CD4-positive, alpha-beta T cell treated with Interleukin-10 for 1 hour (primary cell): ENCODE measurements around the gene GOLPH3L.
A peak's percentile ranks its signal among the peaks of the same experiment; 100 is the strongest.
"Not testable (repeated sequence)": the region's sequence is repeated elsewhere in the genome, so short reads cannot be mapped to it uniquely, and the experiment has no call there.

Experiments used
- DNase-seq: peaks from one replicate; pipeline ENCODE4 v3.0.0-alpha.2; 2020

Gene GOLPH3L

DNA sequence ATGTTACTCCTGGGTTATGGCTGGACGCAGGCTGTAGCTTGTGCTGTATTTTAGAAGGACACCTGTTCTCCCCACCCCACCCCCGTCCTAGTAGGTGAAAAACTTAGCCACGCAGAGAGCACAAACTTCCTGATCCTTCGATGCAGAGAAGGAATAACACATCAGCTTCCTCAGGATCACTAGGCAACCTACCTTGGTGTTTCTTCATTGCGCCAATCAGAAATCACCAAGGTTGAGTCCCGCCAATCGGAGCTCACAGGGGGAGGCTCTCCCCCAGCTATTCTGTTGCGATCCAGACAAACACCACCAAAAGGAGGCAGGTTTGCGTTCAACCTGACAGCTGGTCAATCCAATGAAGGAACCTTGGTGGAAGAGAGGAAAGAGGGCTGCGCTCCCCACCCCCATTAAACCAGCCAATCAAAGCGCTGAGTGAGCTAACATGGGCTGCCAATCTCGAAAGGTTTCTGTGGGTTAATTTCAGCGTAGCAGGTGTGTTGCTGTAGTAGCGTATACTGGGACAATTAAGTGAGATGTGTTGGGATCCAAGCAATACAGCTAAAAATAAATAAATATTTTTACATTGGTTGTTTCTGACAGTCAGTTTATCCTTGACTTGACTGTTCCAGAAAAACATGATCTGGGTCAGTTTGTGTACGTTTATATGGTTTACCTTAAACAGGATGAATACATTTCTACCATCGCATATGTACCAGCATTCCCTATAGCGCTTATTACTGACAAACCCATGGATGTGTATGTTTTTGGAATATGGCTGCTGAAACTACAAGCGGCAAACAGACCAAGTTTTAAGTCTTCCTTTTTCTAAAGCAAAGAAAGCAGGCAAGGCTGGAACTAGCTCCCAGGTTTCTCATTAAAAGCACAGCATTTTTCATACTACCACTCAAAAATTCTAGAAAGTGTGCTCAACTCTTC, at the start of gene GOLPH3L:
Gene GOLPH3L, minus strand, starts transcription at position 160 of the 933 bp plus-strand sequence. CDS start 2,316 bp downstream, outside the sequence.
- DNase-seq = peak; percentile 96

DNA sequence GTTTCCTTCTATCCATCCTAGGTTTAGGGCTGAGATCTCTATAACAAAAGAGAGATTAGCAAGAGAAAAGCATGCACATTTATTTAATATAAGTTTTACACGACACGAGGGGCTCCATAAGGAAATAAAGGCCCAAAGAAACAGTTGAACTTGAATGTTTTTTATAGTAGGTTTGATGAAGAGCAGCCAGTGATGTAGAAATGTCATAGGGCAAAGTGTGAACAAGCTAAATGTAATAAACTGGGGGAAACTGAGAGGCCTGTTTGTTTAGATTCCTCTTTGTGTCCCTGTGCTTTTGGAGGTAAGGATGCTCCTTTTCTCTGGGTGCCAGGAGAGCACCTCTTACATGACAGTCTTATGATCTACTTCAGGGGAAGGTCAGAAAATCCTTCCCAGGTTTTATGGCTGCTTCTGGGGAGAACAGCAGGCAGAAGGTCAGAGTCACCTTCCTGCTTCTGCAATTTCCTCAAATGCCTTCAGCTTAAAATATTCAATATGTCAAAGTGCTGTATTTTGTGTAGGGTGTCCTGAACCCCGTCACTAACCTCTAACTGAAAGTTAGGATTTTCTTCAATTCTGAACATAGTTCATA, 33.3 kb upstream of the GOLPH3L start:
- DNase-seq = no peak

DNA sequence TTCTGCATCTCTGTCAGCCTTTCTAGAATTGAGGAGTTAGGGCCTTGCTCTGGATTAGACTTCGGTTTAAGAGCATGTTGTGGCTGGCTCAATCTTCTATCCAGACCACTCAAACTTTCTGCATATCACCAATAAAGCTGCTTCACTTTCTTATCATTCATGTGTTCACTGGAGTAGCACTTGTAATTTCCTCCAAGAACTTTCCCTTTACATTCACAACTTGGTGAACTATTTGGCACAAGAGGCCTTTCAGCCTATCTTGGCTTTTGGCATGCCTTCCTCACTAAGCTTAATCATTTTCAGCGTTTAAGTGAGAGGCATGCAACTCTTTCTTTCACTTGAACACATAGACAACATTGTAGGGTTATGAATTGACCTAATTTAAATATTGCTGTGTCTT, 27.4 kb upstream of the GOLPH3L start:
- no peak for DNase-seq

DNA sequence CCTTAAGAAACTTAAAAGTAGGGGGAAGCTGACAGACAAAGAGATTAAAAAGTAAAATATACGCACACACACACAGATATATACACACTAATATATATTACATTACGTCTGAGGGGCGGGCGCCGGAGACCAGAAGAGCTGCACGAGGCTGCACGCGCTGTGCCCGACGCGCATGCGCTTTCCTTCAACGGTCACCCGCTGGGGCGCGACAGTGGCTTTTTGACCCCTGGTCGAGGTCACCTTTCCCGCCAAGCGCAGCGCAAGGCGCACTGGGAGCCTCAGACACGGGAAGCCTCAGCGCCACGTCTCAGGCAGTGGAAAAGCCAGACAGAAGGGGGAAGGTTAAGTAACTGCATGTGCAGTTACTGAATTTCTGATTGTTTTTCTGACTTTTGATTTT, 23.7 kb upstream of the GOLPH3L start, which contains the start of gene HORMAD1:
Gene HORMAD1, minus strand, starts transcription at position 193 of the 400 bp plus-strand sequence. CDS start 1,390 bp downstream, outside the sequence.
- no peak for DNase-seq

DNA sequence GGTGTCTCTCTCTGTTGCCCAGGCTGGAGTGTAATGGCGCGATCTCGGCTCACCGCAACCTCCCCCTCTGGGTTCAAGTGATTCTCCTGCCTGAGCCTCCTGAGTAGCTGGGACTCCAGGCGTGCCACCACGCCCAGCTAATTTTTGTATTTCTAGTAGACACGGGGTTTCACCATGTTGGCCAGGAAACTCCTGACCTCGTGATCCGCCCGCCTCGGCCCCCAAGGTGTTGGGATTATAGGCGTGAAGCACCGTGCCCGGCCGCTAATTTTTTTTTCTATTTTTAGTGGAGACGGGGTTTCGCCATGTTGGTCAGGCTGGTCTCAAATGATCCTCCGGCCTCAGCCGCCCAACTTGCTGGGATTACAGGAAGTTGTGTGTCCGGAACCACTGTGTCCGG, 23.1 kb upstream of the GOLPH3L start:
- DNase-seq = no peak

DNA sequence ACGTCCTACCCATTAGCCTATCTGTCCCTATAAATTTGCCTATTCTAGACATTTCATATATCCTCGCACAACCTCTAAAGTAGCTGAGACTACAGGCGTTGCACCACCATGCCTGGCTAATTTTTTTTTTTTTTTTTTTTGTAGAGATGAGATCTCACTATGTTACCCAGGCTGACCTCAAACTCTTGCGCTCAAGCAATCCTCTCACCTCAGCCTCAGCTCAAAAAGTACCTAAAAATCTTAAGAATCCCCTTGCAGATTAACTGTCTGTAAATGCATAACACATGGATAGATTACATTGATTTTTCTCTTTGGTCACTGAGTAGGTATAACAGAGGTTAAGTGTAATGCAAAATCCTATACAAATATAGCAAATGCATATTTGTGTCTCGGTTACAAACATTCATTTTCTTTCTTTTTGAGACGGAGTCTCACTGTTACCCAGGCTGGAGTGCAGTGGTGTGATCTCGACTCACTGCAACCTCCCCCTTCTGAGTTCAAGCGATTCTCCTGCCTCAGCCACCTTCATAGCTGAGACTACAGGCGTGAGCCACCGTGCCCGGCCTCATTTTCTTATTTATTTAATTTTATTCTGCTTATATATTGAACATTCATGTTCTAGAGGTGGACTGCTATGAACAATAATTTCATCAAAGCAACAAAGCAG, 21.4 kb upstream of the GOLPH3L start:
- no peak for DNase-seq

DNA sequence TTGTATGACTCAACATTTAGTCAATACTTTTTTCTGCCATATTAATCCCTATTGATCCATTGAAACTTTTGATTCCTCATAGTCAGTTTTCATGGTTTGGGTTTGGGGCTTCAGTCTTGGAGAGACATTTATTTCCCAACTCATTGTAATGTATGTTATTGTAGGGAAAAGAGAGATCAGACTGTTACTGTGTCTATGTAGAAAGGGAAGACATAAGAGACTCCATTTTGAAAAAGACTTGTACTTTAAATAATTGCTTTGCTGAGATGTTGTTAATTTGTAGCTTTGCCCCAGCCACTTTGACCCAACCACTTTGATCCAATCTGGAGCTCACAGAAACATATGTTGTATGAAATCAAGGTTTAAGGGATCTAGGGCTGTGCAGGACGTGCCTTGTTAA, 12.1 kb upstream of the GOLPH3L start:
- not testable (repeated sequence) for DNase-seq

DNA sequence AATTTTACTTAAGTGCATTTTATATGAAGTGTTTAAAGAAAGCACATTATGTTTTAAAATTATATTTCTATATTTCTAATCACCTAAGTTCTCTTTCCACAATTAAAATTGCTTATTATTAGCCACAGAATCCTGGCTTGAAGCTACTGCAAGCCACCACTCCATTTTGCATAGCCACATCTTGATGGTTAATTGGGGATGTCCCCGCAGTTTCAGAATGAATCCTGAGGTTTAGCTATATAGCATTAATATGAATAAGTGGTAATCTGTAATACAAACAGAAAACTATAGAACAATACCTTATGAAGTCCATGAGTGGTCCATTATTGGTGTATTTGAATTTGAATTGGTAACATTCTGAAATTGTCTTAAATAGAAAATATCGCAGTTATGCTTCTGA, 11.6 kb upstream of the GOLPH3L start:
- DNase-seq = no peak

DNA sequence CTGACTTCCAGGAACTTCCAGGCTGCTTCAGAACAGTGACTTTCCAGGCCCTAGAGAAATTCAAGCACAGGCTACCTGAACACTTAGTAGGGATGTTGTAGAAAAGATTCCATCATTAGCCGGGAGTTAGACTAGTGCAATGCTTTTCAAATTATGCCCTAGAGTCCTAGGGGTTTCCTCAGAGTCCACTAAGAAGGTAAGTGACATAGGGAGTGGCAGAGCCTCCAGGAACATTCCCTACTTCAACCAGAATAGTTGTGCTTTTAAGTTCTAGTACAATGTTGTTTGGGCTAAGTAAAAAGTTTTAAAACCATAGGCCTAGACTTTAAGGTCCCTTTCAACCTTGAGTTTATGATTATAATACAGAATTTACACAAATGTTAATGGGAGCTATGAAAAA, 9.1 kb upstream of the GOLPH3L start:
- DNase-seq = no peak

DNA sequence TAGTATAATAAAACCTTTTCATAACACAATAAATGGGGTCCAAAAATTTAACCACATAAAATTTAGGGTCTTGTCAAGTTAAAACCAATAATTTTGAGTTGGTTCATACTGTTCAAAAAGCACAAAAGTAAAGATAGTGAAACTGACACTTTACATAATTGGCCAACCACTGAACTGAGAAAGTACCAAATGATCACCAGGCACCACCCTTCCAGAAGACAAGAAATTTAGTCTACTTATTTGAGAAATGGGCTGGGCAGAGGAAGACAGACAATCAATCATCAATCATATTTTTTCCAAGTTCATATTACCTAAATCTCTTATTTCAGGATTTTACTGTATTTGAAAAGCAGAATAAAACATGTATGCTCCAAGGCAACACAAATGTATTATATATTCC, 6.5 kb upstream of the GOLPH3L start:
- DNase-seq = no peak

DNA sequence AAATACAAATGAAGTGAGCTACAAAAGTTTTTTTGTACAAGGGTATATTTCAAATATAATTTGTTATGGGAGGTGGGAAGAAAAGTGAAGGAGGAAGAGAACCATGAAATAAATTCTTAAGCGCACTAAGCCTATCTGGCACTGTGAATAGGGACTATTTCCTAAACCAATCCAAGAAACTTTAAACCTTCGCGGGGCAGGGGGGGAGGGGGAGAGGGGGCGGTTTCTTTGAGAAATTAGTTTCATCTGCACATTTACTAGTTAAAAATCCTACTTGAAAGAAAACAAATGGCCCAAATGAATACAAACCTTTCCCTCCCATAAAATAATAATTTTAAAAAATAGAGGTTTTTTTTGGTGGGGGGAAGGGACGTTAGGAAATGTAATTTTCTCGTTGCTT, 364 bp downstream of the GOLPH3L start:
- no peak for DNase-seq

DNA sequence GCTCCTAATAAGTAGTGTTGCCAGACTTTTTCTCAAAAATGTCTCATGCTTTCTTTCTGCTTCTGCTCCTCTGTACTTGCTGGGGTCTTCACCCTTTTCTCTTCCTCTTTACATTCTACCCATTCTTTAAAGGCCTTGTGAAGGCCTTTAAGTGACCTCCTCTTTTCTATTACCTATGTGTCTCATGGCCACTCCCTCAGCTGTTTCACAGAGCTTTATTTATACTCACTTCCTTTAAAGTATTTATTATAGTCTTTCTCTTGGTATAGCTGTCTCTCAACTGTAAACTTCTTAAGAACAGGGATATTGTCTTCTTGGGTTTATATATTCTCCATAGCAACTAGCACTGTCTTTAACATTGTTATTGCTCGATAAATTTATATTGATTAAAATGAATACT, 792 bp downstream of the GOLPH3L start:
- no peak for DNase-seq

DNA sequence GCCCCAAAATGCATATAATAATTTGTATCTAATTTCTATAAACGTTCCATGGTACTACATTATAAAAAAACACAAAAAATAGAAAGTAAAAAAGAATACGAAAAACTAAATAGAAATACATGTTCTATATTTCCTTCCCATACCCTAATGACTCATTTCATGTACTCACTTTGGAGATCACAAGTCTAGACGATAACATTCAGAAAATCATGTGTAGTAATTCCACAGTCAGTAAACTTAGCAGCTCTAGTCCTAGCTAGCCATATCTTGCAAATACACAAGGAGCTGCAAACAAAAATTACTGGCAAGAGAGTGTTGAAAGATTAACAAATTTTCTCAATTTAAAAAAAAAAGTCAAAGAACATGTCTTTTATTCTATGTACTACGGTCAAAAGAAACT, 1.4 kb downstream of the GOLPH3L start:
- no peak for DNase-seq

DNA sequence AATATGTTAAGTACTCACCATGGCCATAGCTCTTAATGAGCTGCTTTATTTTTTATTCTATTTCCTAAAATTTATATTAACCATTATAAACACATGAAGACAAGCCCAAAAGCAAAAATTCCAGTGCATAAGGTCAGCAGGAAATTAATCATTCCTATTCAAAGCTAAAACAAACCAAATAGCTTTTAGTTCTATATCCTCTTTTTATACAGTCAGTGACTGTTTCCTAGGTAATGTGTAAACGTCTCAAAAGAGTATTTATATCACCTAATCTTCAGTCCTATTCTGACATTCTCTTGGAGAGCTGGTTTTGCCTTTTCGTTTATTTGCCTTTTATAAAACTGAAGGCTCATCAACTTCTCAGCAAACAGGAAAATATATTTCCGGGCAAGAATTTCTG, 4.2 kb downstream of the GOLPH3L start:
- no peak for DNase-seq

DNA sequence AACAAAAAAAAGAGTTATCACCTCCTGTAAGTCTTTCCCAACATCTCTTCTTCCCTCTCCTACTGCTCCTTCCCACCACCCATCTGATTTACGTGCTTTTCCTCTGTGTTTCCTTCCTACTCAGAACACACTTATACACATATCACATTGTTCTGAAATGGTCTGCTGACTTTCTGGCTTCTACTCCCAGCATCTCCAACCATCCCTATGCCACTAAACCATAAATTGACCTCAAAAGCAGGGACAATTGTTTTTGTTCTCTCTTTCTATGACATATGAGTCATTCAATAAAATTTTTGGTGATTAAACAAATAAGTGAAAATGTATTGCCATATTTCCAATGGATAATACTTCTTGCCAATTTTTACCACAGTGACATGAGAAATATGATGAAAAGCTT, 8.2 kb downstream of the GOLPH3L start:
- no peak for DNase-seq

DNA sequence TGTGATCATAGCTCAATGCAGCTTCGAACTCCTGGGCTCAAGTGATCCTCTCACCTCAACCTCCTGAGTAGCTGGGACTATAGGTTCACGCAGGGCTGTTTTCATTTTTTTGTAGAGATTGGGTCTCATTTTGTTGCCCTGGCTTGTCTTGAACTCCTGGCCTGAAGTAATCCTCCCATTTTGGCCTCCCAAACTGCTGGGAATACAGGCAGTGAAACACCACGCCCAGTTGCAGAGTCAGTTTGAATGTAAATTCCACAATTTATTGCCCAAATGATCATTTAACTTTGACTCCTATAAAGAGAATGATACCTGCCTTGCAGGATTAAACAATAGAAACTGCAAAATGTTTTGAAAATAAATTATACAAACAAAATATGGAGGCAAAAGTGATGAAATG, 10.7 kb downstream of the GOLPH3L start:
- no peak for DNase-seq

DNA sequence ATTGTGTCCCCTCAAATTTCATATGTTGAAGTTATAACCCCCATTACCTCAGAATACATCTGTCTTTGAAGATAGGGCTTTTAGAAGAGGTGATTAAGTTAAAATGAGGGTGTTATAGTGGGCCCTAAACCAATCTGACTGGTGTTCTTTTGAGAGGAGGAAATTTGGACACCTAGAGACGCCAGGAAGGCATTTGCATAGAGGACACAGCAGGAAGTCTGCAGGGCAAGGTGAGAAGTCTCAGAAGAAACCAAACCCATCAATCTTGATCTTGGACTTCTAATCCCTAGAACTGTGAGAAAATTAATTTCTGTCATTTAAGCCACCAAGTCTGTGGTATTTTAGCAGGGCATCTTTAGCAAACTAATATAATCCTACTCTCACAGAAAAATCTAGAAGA, 13.0 kb downstream of the GOLPH3L start:
- DNase-seq = peak; percentile 21

DNA sequence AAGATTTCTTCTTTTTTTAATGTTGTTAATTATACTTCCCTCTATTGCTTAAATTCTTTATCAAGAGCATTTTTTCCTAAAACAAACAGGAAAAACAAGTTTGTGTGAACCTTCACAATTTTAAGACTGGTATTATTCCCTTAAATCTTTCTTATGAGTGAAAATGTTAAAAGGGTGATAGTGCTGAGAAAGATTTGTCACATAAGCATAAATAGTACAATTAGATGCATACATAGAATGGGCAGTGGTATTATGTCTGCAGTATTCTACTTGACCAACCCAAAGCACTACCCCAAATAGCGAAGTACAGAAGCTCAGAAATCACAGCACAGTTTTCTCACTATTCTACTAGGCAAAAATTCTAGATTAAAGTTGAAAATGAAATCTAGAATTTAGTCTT, 18.0 kb downstream of the GOLPH3L start:
- no peak for DNase-seq

DNA sequence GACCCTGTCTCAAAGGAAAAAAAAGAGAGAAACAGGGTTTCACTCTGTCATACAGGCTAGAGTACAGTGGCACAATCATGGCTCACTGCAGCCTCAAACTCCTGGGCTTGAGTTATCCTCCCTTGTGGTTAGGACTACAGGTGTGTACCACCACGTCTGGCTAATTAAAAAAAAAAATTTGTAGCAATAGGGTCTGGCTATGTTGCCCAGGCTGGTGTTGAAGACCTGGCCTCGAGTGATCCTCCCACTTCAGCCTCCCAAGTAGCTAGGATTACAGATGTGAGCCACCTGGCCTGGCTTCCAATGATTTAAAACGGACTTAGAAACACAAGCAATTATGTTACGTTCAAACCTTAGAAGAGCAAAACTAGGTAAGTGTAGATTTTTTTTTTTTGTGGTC, 22.1 kb downstream of the GOLPH3L start:
- DNase-seq = no peak

DNA sequence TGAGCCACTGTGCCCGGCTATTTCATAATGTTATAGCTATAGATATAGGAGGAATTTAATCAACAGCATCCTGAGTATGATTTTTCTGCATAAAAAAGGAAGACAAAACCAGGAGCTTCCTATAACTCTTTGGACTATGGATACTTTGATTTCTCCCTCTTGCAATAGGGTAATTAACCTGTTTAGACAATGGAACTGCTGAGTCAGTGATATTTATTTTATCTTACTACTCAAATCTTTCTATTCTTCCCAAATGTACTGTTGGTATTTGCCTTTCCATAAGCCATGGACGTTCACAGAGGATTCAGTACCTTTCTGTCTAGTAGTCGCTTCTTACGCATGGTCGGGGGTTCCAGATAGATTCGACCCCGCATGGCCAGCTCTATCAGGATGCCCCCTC, 33.6 kb downstream of the GOLPH3L start:
- DNase-seq = no peak

DNA sequence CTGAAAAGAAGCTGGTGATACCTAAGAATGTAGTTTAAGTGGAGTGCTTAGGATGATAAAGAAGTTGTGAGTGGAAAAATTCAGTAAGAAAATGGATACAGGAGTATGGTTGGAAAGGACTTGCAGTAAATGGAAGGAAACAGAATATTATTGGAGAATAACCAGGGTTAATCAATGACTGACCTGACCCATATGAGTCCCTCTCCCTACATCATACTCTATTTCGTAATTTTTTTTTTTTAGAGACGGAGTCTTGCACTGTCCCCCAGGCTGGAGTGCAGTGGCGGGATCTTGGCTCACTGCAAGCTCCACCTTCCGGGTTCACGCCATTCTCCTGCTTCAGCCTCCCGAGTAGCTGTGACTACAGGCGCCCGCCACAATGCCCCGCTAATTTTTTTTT, 34.1 kb downstream of the GOLPH3L start:
- DNase-seq = no peak

DNA sequence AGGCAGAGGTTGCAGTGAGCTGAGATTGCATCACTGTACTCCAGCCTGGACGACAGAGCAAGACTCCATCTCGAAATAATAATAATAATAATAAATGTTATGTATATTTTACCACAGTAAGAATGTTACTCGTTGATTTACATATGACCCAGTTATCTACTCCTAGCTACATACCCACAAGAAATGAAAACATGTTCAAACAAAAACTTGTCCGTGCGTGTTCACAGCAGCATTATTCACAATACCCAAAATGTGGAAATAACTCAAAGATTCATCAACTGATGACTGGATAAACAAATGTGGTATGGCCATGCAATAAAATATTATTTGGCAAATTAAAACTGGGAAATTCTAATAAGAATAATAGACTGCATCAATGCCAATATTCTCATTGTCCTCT, 35.8 kb downstream of the GOLPH3L start:
- DNase-seq = no peak

DNA sequence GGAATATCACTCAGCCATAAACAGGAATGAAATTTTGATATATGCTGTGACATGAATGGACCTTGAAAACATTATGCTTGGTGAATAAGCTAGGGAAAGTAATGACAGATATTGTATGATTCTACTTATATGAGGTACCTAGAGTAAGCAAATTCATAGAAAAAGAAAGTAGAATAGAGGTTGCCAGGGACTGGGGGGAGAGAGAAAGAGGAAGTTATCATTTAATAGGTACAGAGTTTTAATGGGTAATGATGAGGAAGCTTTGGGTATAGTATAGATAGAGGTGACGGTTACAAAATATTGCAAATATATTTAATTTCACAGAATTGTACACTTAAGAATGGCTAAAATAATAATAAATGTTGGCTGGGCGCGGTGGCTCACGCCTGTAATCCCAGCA, 36.4 kb downstream of the GOLPH3L start:
- no peak for DNase-seq

DNA sequence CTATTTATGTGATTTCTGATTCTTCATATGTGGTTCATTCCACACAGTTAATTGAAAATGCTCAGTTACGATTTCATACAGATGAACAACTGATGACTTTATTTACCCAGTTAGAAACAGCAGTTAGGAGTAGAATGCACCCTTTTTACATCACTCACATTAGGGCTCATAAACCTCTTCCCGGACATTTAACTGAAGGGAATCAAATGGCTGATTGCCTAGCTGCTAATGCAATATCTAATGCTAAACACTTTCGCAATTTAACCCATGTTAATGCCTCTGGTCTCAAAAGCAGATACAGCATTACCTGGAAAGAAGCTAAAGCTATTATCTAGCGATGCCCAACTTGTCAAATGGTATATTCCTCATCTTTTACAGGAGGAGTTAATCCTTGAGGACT, 39.9 kb downstream of the GOLPH3L start:
- not testable (repeated sequence) for DNase-seq
